K562 (cell line): ENCODE measurements around the gene ATG10.

ENCODE experiments used
- DNMT1 ChIP-seq: fragments of 450-650 bp; IDR thresholded peaks from 2 replicates; pipeline ENCODE4 v1.6.1; 2016; ENCODE audit warnings: antibody characterized with exemption, mild to moderate bottlenecking
- E4F1 ChIP-seq: fragments of 250-450 bp; sonication (Bioruptor Pico); IDR thresholded peaks from 2 replicates; pipeline ENCODE4 v1.5.0; 2021; ENCODE audit warnings: mild to moderate bottlenecking, borderline replicate concordance
- FOXO4 ChIP-seq: fragments of 450-650 bp; formaldehyde crosslinking; IDR thresholded peaks from 2 replicates; pipeline ENCODE4 v1.4.0; 2020; ENCODE audit warnings: mild to moderate bottlenecking, moderate library complexity
- ZNF609 ChIP-seq: sonication (generic); formaldehyde crosslinking; IDR thresholded peaks from 2 replicates; pipeline ENCODE4 v1.8.1; 2023; ENCODE audit warnings: missing genetic modification reagents, mild to moderate bottlenecking, borderline replicate concordance

GRCh38 chr5:82265047-82265446 lies 293.2 kb downstream of the ATG10 start:
- TF ChIP-seq DNMT1 (no peak), ZNF609 (CRISPR knock-in tag) (no peak), FOXO4 (CRISPR knock-in tag) (no peak), E4F1 (CRISPR knock-in tag) (no peak)
